Uterus (tissue), 4 donors: ENCODE data around the gene RAPGEF6. TPM values are rescaled to one million over a fixed set of nuclear protein-coding genes. Genes with fewer than 3 reads are reported as not detected.

Experiments used
- DNase-seq, 2 donors: peaks; one replicate each; pipeline ENCODE4 v3.0.0-alpha.2; 2019 to 2020
- H3K27ac ChIP-seq, 2 donors: fragments of 200-600 bp; sonication (generic); 1 replicate in 1 of 2; 2 replicates in 1 of 2; pipeline ENCODE4 v1.5.1; 2016 to 2018
- H3K27me3 ChIP-seq, 2 donors: fragments of 200-600 bp; sonication (generic); one replicate each; pipeline ENCODE4 v1.5.1; 2018 to 2019; ENCODE audit warnings: control low read depth in 1 of 2
- H3K36me3 ChIP-seq, 2 donors: fragments of 200-600 bp; sonication (generic); one replicate each; pipeline ENCODE4 v1.5.1; 2019; ENCODE audit warnings: control low read depth in 1 of 2
- H3K4me1 ChIP-seq, 2 donors: fragments of 200-600 bp; sonication (generic); one replicate each; pipeline ENCODE4 v1.5.1; 2018 to 2019; ENCODE audit warnings: control low read depth in 1 of 2
- H3K4me3 ChIP-seq, 2 donors: fragments of 200-600 bp; sonication (generic); 1 replicate in 1 of 2; 2 replicates in 1 of 2; pipeline ENCODE4 v1.5.1; 2018 to 2019; ENCODE audit warnings: mild to moderate bottlenecking in 1 of 2
- H3K9me3 ChIP-seq, 2 donors: fragments of 200-600 bp; sonication (generic); one replicate each; pipeline ENCODE4 v1.5.1; 2019; ENCODE audit warnings: control low read depth in 1 of 2
- POLR2A ChIP-seq, 2 donors: fragments of 450-650 bp; IDR thresholded peaks; one replicate each; pipeline ENCODE4 v1.6.1; 2016; ENCODE audit warnings: antibody characterized with exemption in 2 of 2, mild to moderate bottlenecking in 1 of 2, moderate library complexity in 1 of 2
- intact Hi-C: fragments of 100-400 bp; cut with DNase I; formaldehyde crosslinking; loops from one replicate; pipeline ENCODE4 v1.15.1; 2023; ENCODE audit warnings: low total_unique reads
- total RNA-seq, 4 donors: library from RNA; depleted of rRNA in 3 of 4; stranded (reverse); fragments of >200 nt in 3 of 4; gene quantifications; one replicate each; pipeline versions ENCODE4 v1.1.0 to v1.2.4, GENCODE V29; 2014 to 2023
- TF ChIP-seq, protein P1 (sequence below), 4 experiments: fragments of 200-600 bp in 2 of 4; fragments of 450-650 bp in 2 of 4; sonication (generic) in 2 of 4; IDR thresholded peaks; one replicate each; pipeline ENCODE4 v1.5.1; 2016 to 2019; ENCODE audit warnings: antibody characterized with exemption in 4 of 4, mild to moderate bottlenecking in 2 of 4, moderate library complexity in 1 of 4
- donor health status: DM: yes; HTN: yes; CAD: no.

Gene RAPGEF6
- total RNA-seq, 4 donors from 2014 or later, result 11.8 to 36.8 (median 23.4) TPM

DNA sequence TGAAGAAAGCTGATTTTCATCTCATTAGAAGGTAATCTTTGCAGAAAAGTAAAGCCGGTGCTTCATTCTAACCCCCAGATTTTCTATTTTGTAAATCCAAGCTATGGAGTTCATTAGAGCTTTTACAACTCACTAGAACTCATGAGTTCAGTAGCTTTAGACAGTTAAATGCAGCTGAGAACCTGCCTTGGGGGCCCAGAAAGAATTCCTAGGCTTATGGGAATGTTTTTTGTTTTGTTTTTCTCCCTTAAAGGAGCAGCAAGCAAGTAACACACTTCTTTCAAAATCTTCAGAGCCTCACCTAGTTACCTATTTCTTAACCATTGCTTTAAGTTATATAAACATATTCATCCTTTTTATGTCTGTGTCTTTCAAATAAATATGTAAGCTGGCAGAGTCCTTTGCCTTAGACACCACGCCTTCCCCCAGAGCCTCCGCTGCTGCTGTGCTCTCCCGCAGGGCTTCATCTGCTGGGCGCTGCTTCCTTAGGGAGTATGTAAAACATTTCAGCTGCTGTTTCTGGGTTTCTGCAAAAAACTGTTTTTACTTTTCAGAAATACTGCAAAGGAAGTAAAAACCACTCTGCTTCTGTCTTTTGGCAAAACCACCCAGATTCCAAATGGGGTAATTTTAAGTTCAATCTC is 238.3 kb downstream of the RAPGEF6 start:
- intact Hi-C loops, result no loop called here
- no peak for DNase-seq
- no peaks in the 10 kb centered on the region for H3K27me3 ChIP-seq

GRCh38 chr5:131396015-131396414 is 239.0 kb downstream of the RAPGEF6 start:
- Histone ChIP-seq H3K27me3 (no peaks in the 10 kb centered on the region), H3K9me3 (no peaks in the 10 kb centered on the region), H3K27ac (no peak overlapping the region), H3K36me3 (no peaks in the 10 kb centered on the region), H3K4me3 (no peak overlapping the region), H3K4me1 (no peaks in the 10 kb centered on the region)
- TF ChIP-seq, protein P1, sequence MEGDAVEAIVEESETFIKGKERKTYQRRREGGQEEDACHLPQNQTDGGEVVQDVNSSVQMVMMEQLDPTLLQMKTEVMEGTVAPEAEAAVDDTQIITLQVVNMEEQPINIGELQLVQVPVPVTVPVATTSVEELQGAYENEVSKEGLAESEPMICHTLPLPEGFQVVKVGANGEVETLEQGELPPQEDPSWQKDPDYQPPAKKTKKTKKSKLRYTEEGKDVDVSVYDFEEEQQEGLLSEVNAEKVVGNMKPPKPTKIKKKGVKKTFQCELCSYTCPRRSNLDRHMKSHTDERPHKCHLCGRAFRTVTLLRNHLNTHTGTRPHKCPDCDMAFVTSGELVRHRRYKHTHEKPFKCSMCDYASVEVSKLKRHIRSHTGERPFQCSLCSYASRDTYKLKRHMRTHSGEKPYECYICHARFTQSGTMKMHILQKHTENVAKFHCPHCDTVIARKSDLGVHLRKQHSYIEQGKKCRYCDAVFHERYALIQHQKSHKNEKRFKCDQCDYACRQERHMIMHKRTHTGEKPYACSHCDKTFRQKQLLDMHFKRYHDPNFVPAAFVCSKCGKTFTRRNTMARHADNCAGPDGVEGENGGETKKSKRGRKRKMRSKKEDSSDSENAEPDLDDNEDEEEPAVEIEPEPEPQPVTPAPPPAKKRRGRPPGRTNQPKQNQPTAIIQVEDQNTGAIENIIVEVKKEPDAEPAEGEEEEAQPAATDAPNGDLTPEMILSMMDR (IDR thresholded peaks at IDR 0.05), result no peak
- TF ChIP-seq POLR2A (IDR thresholded peaks at IDR 0.05), result no peak
- DNase-seq, result no peak
- intact Hi-C loops, result no loop called here

More for the DNA sequence above, 238.3 kb downstream of the RAPGEF6 start:
- Histone ChIP-seq H3K4me1 (no peaks in the 10 kb centered on the region), H3K9me3 (no peaks in the 10 kb centered on the region), H3K36me3 (no peaks in the 10 kb centered on the region), H3K27ac (no peak overlapping the region), H3K4me3 (no peak overlapping the region)
- TF ChIP-seq POLR2A (IDR thresholded peaks at IDR 0.05), result no peak

GRCh38 chr5:131394128-131394527 is 240.9 kb downstream of the RAPGEF6 start:
- Histone ChIP-seq H3K36me3 (no peaks in the 10 kb centered on the region), H3K27me3 (no peaks in the 10 kb centered on the region), H3K9me3 (no peaks in the 10 kb centered on the region), H3K4me3 (no peak overlapping the region), H3K27ac (no peak overlapping the region), H3K4me1 (no peaks in the 10 kb centered on the region)
- TF ChIP-seq, protein P1 (IDR thresholded peaks at IDR 0.05), result no peak
- no peak for TF ChIP-seq POLR2A (IDR thresholded peaks at IDR 0.05)
- intact Hi-C loops, result no loop called here
- no peak for DNase-seq

GRCh38 chr5:131393498-131393968 is 241.5 kb downstream of the RAPGEF6 start:
- TF ChIP-seq POLR2A (IDR thresholded peaks at IDR 0.05), result no peak
- TF ChIP-seq, protein P1 (IDR thresholded peaks at IDR 0.05), result no peak
- intact Hi-C loops, result no loop called here
- Histone ChIP-seq H3K36me3 (no peaks in the 10 kb centered on the region), H3K27ac (no peak overlapping the region), H3K4me3 (no peak overlapping the region), H3K9me3 (no peaks in the 10 kb centered on the region), H3K27me3 (no peaks in the 10 kb centered on the region), H3K4me1 (no peaks in the 10 kb centered on the region)
- DNase-seq, result no peak

DNA sequence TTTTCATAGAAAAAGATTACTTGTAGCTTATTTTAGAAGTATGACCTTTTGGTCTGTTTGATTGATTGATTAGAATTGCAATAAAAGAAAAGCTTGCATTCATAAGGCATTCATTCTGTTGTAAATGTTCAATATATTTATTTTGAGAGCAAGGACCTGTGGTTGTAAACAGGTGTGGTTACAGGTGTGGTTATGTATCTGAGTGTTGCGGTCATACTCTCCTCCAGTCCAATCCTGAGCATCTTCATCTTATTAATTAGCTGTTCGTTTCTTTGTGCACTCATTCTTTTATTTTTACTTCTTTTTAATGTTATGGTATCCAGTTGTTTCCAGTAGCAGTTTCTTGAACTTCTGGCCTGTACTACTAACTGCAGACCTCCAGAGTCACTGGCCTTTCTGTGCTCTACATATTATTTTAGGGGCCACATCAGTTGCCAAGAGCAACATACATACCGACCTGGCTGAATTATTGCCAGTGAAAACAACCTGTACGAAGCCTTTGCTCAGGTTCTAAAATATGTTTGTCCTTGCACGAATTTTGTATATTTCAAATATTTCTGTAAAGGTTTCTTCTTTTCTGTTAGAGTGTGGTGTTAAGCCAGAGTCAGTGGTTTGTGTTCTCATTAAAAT is 242.4 kb downstream of the RAPGEF6 start:
- no peak for DNase-seq
- intact Hi-C loops, result no loop called here
- TF ChIP-seq POLR2A (IDR thresholded peaks at IDR 0.05), result no peak
- TF ChIP-seq, protein P1 (IDR thresholded peaks at IDR 0.05), result no peak
- no peaks in the 10 kb centered on the region for H3K4me1 ChIP-seq
- H3K36me3 ChIP-seq, result no peaks in the 10 kb centered on the region
- H3K27me3 ChIP-seq, result no peaks in the 10 kb centered on the region
- no peak overlapping the region for H3K4me3 ChIP-seq
- H3K27ac ChIP-seq, result no peak overlapping the region
- no peaks in the 10 kb centered on the region for H3K9me3 ChIP-seq
